Stromal cell of bone marrow (primary cell): Measurements from ENCODE around the gene POU2F1.
"Not testable (repeated sequence)": the region's sequence is repeated elsewhere in the genome, so short reads cannot be mapped to it uniquely, and the experiment has no call there.

Experiments used
- DNase-seq: peaks from one replicate; pipeline ENCODE4 v3.0.0-alpha.2; 2012; ENCODE audit warnings: low read depth

POU2F1 gene

GRCh38 chr1:167205306-167206050 lies 15.2 kb upstream of the POU2F1 start:
- DNase-seq = not testable (repeated sequence)

DNA sequence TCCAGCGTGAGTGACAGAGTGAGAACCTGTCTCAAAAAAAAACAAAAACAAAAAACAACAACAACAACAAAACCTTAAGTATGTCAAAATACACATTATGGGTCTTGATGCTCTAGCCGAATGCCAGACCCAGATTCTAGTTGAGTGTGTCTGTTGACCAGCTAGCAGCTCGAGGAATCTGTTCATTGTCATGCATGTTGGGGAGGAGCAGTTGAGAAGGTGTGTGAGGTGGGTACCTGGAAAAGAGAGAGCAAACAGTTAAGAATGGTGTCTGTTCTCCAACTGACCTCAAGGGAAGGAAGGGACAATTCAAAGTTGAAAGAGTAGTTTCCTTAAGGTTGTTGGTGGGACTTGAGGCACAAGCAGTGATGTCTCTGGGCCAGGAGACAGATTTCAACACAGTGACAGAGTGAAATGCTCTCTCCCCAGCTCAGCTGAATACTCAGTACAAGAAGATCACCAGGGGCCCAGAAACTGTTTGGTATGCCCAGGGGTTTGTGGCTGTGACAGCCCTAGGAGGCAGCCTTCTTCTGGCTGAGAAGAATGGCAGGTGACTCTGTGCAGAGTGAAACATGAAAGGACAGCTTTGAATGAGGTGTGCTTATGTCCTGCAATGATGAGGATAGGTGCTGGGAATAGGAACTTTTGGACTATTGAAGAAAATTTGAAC lies 14.4 kb upstream of the POU2F1 start:
- DNase-seq = no peak

GRCh38 chr1:167207940-167208623 lies 12.6 kb upstream of the POU2F1 start:
- DNase-seq = no peak

GRCh38 chr1:167208624-167208976 lies 12.1 kb upstream of the POU2F1 start:
- no peak for DNase-seq

DNA sequence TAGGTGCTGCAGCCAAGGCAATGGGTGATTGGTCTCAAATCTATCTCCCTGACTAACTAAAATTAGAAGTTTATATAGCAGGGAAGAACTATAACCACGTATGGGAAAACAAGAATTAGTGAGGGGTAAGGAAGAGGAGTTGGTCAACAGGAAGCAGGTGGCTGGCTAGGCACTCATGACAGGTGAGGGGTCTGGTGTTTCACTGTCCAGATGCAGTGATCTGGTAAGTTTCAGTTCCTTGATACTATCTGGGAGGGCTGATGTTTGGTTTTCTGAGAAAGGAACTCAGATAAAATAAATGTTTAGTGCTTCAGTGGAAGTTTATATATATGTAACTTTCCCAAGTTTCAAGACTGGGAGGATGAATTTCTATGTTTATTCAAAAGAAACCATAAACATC lies 11.6 kb upstream of the POU2F1 start:
- DNase-seq = no peak

- no peak for DNase-seq
These were observed 9.6 kb upstream of the POU2F1 start for GRCh38 chr1:167210966-167211674.

- no peak for DNase-seq
These were observed 8.7 kb upstream of the POU2F1 start for GRCh38 chr1:167212025-167212424.

DNA sequence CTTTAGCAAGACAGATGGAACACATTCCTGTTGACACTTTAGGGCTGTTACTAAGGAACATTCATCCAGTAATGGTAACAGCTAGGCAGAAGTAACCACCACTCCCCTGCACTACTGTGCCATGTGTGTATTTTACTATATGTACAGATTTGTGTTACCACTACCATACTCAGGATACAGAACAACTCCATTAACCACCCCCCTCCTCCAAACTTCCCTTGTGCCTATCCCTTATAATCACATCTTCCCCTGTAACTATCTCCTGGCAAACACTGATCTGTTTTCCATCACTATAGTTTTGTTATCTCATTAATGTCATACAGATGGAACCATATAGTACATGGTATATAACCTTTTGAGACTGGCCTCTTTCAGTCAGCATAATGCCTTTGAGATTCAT lies 3.9 kb upstream of the POU2F1 start:
- no peak for DNase-seq

- no peak for DNase-seq
These were observed 1.5 kb upstream of the POU2F1 start for GRCh38 chr1:167219194-167219593.

DNA sequence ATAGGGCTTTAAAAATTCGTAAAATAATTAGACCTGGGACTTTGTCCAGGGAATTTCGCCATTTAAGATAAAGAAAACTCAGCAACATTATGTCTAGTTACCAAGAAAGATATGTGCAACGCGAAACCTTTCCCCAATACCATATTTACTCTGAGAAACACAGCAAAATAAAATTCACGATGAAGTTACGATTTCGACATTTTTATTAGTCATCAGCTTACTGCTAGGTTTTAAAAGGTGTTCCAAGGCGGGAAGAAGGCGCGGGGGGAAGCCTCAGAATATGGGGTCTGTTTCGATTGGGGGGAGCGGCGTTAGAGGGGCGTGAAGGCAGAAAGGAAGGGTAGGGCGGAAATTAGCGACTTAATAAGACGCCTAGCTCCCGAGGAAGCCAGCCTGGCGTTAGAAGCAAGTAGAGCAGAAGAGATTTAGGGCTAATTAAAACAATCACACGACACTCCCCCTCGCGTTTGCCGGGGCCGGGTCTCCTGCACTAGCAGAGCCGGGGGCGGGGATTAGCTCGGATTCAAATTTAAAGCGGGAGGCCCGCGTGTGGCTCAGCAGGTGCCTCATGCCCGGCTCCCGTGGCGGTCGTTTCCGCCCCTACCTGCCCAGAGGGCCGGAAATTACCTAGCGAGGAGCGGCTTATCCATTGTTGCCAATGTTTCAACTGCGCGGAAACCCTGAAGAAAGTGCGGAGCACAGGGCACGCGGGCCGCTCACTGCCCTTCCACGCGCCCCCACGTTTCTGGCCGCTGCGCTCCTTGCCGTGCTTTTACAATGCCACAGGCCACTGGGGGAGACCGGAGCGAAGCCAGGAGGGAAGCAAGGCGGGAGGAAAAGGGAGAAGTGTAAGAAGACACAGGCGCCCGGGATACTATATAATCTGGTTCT lies 795 bp upstream of the POU2F1 start:
- DNase-seq = peak; percentile 20

- no peak for DNase-seq
These were observed 546 bp downstream of the POU2F1 start for GRCh38 chr1:167221126-167221737.

GRCh38 chr1:167221738-167222610 lies 1.3 kb downstream of the POU2F1 start:
- peak; percentile 50 for DNase-seq

GRCh38 chr1:167223144-167224103 lies 2.7 kb downstream of the POU2F1 start:
- DNase-seq = no peak

DNA sequence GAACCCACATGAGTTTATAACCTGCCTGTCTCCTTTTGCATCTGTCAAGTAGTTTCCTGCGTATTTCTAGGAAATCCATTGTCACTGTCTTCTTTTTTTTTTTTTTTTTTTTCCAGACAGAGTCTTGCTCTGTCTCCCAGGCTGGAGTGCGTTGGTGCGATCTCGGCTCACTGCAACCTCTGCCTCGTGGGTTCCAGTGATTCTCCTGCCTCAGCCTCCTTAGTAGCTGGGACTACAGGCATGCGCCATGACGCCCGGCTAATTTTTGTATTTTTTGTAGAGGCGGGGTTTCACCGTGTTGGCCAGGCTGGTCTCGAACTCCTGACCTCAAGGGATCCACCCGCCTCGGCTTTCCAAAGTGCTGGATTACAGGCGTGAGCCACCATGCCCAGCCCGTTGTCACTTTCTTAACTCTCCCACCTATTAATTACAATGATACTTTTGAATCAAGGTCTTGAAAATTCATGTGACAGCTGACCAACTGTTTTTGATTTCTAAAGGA lies 4.1 kb downstream of the POU2F1 start:
- DNase-seq = not testable (repeated sequence)

DNA sequence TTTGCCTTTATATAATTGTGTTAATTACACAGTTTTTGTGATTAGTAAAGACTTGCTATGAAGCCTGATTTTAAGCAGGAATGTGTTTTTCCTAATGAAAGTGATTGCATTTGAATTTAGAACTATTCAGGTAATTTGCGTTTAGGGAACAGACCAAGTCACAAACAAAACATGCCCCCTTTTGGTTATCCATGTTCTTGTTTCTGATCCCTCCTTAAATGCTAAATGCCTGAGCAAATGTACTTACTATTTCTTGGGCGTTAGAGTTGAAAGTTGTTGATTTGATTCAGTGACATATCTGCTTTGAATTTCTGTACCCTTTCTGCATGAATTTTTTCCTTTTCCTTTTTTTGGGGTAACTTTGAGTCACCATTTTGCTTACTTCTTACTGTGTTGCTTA lies 5.2 kb downstream of the POU2F1 start:
- DNase-seq = no peak

DNA sequence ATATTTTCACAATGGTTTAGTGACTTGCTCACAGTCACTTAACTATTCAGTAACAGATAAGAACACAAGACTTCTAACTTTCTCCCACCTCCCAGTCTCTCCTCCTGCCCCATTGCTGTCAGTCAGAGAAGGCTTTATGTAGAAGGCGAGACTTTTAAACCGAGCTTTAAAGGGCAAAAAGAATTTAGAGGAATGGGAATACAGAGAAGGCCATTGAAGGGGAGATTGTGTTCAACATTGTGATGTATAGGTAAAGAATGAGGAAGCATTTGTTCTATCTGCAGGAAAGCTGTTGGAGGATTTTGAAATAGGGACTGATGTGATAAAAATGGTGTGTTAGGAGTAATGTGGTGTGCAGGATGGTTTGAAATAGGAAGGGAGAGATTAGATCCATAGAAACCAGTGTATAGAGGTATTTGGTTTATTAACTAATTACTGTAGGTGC lies 7.3 kb downstream of the POU2F1 start:
- no peak for DNase-seq

DNA sequence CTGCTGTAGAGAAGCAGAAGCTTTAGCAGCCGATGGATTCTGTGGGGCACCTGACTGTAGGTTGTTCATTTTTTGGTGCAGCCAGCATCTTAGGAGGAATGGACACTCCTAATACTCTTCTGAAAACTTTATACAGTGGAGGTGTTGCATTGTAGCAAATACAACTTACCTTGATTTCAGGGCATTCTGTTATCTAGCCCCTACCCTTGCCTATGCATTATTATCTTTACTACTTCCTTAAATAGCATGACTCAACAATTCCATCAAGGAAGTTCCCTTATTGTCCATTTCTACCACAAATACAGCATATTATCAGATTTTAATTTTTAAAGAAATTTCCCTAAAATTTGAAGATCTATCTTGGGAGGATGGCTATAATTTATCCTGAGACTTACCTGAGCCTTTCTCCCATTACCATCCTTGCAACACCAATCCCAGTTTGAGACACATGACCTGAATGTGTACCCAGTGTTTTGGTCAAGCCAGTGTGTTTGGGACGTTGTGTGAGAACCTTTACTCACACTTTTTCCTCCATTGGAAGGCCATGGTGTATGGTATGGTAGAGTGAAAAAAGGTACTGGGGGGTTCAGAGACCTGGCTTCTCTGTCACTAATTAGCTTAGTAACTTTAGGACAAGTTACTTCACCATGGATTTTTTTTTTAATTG lies 9.2 kb downstream of the POU2F1 start:
- DNase-seq = no peak

GRCh38 chr1:167230437-167230836 lies 9.8 kb downstream of the POU2F1 start:
- no peak for DNase-seq
